ENCODE measurements around the gene TFDP1.

TFDP1 gene

GRCh38 chr13:113553511-113554332, 30.8 kb upstream of the TFDP1 start:
- ChIA-PET POLR2A (ENCODE audit: low non-redundant PET) (no interaction called here), CTCF (no interaction called here)
- H3K27ac ChIP-seq: no peak overlapping the region
- DNase-seq (ENCODE audit: low spot score): no peak
- TF ChIP-seq, protein P1, sequence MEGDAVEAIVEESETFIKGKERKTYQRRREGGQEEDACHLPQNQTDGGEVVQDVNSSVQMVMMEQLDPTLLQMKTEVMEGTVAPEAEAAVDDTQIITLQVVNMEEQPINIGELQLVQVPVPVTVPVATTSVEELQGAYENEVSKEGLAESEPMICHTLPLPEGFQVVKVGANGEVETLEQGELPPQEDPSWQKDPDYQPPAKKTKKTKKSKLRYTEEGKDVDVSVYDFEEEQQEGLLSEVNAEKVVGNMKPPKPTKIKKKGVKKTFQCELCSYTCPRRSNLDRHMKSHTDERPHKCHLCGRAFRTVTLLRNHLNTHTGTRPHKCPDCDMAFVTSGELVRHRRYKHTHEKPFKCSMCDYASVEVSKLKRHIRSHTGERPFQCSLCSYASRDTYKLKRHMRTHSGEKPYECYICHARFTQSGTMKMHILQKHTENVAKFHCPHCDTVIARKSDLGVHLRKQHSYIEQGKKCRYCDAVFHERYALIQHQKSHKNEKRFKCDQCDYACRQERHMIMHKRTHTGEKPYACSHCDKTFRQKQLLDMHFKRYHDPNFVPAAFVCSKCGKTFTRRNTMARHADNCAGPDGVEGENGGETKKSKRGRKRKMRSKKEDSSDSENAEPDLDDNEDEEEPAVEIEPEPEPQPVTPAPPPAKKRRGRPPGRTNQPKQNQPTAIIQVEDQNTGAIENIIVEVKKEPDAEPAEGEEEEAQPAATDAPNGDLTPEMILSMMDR (conservative IDR thresholded peaks at IDR 0.05; ENCODE audit: low read depth): no peak

- no peak for DNase-seq (ENCODE audit: low spot score)
- TF ChIP-seq, protein P1 (conservative IDR thresholded peaks at IDR 0.05; ENCODE audit: low read depth): no peak
- POLR2A ChIA-PET (ENCODE audit: low non-redundant PET): no interaction called here
- CTCF ChIA-PET: no interaction called here
- no peak overlapping the region for H3K27ac ChIP-seq
These were observed 30.2 kb upstream of the TFDP1 start for GRCh38 chr13:113554333-113554700.

GRCh38 chr13:113555141-113555540, 29.4 kb upstream of the TFDP1 start:
- DNase-seq (ENCODE audit: low spot score): no peak
- POLR2A ChIA-PET (ENCODE audit: low non-redundant PET): no interaction called here
- TF ChIP-seq, protein P1 (conservative IDR thresholded peaks at IDR 0.05; ENCODE audit: low read depth): no peak
- CTCF ChIA-PET: no interaction called here
- H3K27ac ChIP-seq: no peak overlapping the region

DNA sequence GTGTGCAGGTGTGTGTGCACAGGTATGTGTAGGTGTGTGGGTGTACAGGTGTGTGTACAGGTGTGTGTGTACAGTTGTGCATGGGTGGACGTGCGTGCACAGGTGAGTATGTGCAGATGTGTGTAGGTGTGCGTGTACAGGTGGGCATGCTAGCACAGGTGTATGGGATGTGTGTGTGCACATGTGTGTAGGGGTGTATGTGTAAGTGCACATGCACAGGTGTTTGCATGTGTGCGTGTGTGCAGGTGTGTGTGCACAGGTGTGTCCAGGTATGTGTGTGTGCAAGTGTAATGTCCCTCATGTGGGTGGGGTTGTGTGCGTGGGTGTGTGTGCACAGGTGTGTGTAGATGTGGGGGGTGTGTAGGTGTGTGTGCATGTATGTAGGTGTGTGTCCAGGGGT, 27.5 kb upstream of the TFDP1 start:
- CTCF ChIA-PET: interaction anchor here (1.1 kb wide), 1 partner anchor 11 kb away, joined by 6 read pairs; no protein-coding TSS in a partner anchor
- POLR2A ChIA-PET (ENCODE audit: low non-redundant PET): no interaction called here
- DNase-seq (ENCODE audit: low spot score): no peak

GRCh38 chr13:113558461-113558860, 26.1 kb upstream of the TFDP1 start:
- TF ChIP-seq, protein P1 (conservative IDR thresholded peaks at IDR 0.05; ENCODE audit: low read depth): no peak
- no peak for DNase-seq (ENCODE audit: low spot score)
- no peak overlapping the region for H3K27ac ChIP-seq
- POLR2A ChIA-PET (ENCODE audit: low non-redundant PET): no interaction called here
- CTCF ChIA-PET: no interaction called here

More for the DNA sequence above, 27.5 kb upstream of the TFDP1 start:
- TF ChIP-seq, protein P1 (conservative IDR thresholded peaks at IDR 0.05; ENCODE audit: low read depth): no peak
- H3K27ac ChIP-seq: no peak overlapping the region

- CTCF ChIA-PET: no interaction called here
- POLR2A ChIA-PET (ENCODE audit: low non-redundant PET): no interaction called here
- TF ChIP-seq, protein P1 (conservative IDR thresholded peaks at IDR 0.05; ENCODE audit: low read depth): no peak
- DNase-seq (ENCODE audit: low spot score): no peak
- H3K27ac ChIP-seq: no peak overlapping the region
These were observed 25.5 kb upstream of the TFDP1 start for GRCh38 chr13:113559061-113559460.

All from RWPE1 (cell line).